ENCODE measurements around the gene TIGAR. TPM values are rescaled to one million over a fixed set of nuclear protein-coding genes. Genes with fewer than 3 reads are reported as not detected.
A peak's percentile ranks its signal among the peaks of the same experiment; 100 is the strongest.

TIGAR gene
- polyA plus RNA-seq, 3 donors from 2014 or later = 2.1 to 8.9 (median 4.3) TPM

DNA sequence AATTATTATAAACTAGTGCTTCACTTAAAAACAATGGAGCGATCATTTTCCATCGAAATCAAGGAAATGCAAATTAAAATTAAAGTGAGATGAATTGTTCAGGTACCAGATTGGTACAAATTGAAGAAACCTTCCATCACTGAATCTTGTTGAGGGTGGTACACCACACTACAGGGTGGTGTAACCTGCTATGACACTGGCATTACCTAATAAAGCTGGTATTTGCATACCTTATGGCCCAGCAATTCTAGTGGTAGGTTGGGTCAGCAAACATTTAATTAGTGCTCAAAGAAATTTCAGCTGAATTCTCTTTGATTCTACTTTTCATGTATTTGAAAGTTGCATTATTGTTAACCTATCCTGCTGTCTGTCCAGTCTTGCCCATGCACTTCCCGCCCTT, 9.2 kb downstream of the TIGAR start:
- no peak for DNase-seq
- H3K27ac Mint-ChIP-seq = no peak overlapping the region
- no peak overlapping the region for H3K4me3 Mint-ChIP-seq
- peaks cover 0 to 3% (median 2%) of the 10 kb centered on the region in 3 donors for H3K27me3 Mint-ChIP-seq (ENCODE audit: low read depth in 3 of 3)
- H3K9me3 Mint-ChIP-seq = no peaks in the 10 kb centered on the region
- peaks cover 2 to 41% of the 10 kb centered on the region in 2 donors for H3K4me1 Mint-ChIP-seq
- H3K36me3 Mint-ChIP-seq = peaks cover 7 to 16% (median 14%) of the 10 kb centered on the region in 3 donors

DNA sequence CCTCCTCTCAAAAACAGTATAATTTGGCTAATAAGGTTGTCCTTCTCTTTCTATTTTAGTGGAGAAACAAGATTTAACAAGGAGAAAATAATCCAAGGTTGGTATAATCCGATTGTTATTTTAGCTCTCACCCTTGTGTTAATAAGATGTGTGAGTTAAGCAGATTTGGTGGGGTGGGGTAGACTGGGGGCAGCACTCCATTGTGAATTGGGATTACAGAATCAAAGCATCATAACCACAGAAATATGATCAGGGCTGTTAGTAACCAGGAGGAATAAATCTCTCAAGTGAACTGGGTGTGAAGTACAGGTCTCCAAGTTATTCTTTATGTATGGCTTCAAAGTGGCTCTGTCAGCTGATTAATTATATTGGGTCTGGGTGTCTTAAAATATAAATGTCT, 10.2 kb downstream of the TIGAR start:
- peaks cover 2 to 36% of the 10 kb centered on the region in 2 donors for H3K4me1 Mint-ChIP-seq
- no peaks in the 10 kb centered on the region for H3K9me3 Mint-ChIP-seq
- H3K4me3 Mint-ChIP-seq = no peak overlapping the region
- H3K27me3 Mint-ChIP-seq (ENCODE audit: low read depth in 3 of 3) = peaks cover 0 to 3% (median 2%) of the 10 kb centered on the region in 3 donors
- H3K27ac Mint-ChIP-seq = peak overlapping the region in 2 of 6 donors; percentile 3 to 9
- peaks cover 13 to 22% (median 19%) of the 10 kb centered on the region in 3 donors for H3K36me3 Mint-ChIP-seq
- DNase-seq = no peak

DNA sequence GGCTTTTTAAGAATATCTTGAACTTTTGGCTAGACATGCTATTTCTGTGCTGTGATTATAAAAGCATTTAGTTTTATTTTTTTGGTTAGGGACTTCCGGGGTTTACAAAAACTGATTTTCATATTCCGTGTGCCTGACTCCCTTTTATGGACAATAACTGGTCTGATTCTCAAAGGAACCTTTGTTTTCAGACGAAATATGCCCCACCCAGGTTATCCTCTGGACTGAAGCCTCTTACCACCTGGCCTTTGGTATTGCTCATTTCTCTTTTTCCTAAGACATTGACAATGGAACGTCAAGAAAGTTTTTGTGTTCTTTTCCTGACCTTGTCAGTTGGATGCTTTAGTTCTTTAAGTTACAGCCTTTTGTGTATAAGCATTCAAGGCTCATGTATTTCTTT, 10.8 kb downstream of the TIGAR start:
- Mint-ChIP-seq H3K27ac (peak overlapping the region in 1 of 6 donors; percentile 5), H3K4me1 (peaks cover 2 to 36% of the 10 kb centered on the region in 2 donors), H3K9me3 (no peaks in the 10 kb centered on the region), H3K4me3 (no peak overlapping the region), H3K27me3 (ENCODE audit: low read depth in 3 of 3) (peaks cover 0 to 3% (median 2%) of the 10 kb centered on the region in 3 donors), H3K36me3 (peaks cover 18 to 26% (median 23%) of the 10 kb centered on the region in 3 donors)
- DNase-seq = no peak

DNA sequence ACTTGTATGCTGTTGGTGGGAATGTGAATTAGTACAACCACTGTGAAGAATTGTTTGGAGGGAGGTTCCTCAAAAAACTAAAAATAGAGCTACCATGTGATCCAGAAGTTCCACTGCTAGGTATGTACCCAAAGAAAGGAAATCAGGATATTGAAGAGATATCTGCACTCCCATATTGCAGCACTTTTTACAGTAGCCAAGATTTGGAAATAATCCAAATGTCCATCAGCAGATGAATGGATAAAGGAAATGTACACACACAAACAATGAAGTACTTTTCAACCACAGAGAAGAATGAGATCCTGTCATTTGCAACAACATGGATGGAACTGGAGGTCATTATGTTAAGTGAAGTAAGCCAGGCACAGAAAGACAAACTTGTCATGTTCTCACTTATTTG, 25.9 kb downstream of the TIGAR start:
- no peak for DNase-seq
- Mint-ChIP-seq H3K9me3 (no peaks in the 10 kb centered on the region), H3K27ac (no peak overlapping the region), H3K4me1 (no peaks in the 10 kb centered on the region), H3K36me3 (peaks cover 10 to 33% (median 20%) of the 10 kb centered on the region in 3 donors), H3K27me3 (ENCODE audit: low read depth in 3 of 3) (no peaks in the 10 kb centered on the region), H3K4me3 (no peak overlapping the region)

DNA sequence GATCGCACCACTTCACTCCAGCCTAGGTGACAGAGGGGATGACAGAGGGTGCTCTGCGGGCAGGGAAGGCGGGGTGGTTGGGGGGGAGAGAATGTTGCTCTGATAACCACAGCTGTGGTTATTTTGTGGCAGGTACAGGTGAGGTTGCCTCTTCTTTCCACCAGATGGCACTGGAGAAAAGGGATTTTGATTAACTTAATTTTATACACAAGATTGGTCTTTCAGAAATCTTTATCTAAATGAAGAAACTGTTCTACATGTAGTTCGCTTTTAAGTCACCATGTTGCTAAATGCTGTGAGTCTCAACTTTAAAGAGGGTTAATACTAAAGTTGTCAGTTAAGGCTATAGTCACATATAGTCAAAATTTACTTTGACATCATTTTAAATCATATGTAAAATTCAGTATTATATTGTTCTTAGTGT, 32.8 kb downstream of the TIGAR start:
- H3K4me3 Mint-ChIP-seq = no peak overlapping the region
- H3K27ac Mint-ChIP-seq = peak overlapping the region in 4 of 6 donors; percentile 34 to 63 (median 49)
- peaks cover 11 to 28% (median 20%) of the 10 kb centered on the region in 3 donors for H3K36me3 Mint-ChIP-seq
- DNase-seq = peak in 2 of 3 donors; percentile 3 to 4
- H3K27me3 Mint-ChIP-seq (ENCODE audit: low read depth in 3 of 3) = no peaks in the 10 kb centered on the region
- H3K4me1 Mint-ChIP-seq = no peaks in the 10 kb centered on the region
- H3K9me3 Mint-ChIP-seq = no peaks in the 10 kb centered on the region

DNA sequence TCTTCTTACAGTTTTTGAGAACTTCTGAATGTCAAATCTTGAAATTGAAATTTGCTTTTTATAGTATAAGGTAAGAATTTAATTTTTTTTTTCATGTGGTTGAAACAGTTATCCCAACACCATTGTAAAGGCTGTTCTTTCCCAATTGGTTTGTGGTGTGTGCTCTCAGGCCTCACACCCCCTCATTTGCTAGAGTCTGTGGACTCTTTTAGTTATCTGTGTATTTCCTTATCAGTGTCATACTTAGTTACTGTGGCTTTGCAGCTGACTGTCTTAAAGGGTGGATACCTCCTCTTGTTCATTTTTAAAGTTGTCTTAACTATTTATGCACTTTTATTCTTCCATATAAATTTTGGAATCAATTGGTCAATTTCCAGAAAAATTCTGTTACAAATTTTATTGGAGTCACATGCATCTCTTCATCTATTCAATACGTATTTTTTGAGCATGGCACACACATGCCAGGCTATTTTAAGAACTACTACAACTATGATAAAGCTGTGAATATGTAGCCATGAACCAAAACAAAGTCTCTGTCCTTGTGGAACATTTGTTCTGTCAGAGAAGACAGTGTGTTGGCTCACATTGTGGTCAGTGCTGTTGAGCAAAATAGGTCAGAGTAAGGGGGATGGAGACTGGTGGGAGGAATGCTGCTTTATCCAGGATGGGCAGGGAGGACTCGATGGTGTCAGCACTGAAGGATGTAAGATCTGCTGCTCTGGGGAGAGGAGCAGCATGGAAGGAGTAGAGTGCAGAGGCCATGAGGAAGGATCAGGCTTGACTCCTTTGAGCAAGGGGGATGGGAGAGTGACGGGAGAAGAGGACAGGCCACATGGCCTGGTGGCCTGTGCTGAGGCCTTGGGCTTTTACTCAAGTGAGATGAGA, 34.4 kb downstream of the TIGAR start:
- H3K27ac Mint-ChIP-seq = peak overlapping the region in 1 of 6 donors; percentile 25
- no peaks in the 10 kb centered on the region for H3K27me3 Mint-ChIP-seq (ENCODE audit: low read depth in 3 of 3)
- H3K4me3 Mint-ChIP-seq = no peak overlapping the region
- H3K36me3 Mint-ChIP-seq = peaks cover 11 to 20% (median 20%) of the 10 kb centered on the region in 3 donors
- H3K9me3 Mint-ChIP-seq = no peaks in the 10 kb centered on the region
- no peak for DNase-seq
- H3K4me1 Mint-ChIP-seq = no peaks in the 10 kb centered on the region

DNA sequence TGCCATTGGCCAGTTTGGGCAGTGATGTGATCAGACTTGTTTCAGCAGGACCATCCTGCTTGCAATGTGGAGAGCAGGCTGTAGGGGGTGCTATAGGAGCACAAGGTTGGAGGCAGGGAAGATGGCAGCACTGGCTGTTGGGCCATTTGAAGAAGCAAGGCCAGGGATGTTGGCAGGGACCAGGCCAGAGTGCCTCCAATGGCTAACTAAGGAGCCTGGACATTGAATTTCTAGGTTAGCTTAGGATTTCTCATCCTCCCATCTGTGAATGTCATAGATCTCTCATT, 35.0 kb downstream of the TIGAR start:
- DNase-seq = peak; percentile 5 to 12 (median 8)
- Mint-ChIP-seq H3K4me3 (no peak overlapping the region), H3K27ac (no peak overlapping the region), H3K27me3 (ENCODE audit: low read depth in 3 of 3) (no peaks in the 10 kb centered on the region), H3K36me3 (peaks cover 11 to 16% (median 16%) of the 10 kb centered on the region in 3 donors), H3K9me3 (peaks cover 0 to 2% (median 0%) of the 10 kb centered on the region in 6 donors), H3K4me1 (no peaks in the 10 kb centered on the region)

DNA sequence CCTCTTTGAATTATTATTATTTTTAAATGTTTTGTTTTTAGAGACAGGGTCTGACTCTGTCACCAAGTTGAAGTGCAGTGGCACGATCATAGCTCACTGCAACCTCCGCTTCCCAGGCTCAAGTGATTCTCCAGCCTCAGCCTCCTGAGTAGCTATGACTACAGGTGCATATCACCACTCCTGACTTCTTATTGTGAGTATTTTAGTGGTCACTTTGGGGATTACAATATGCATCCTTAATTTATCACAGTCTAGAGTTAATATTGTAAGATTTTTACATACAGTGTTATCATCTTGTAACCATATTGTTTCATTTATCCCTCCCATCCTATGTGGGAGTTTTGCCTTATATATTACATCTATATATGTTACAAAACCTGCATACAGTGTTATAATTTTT, 45.1 kb downstream of the TIGAR start:
- Mint-ChIP-seq H3K4me3 (no peak overlapping the region), H3K9me3 (no peaks in the 10 kb centered on the region), H3K27me3 (ENCODE audit: low read depth in 3 of 3) (peaks cover 0 to 7% (median 2%) of the 10 kb centered on the region in 3 donors), H3K4me1 (no peaks in the 10 kb centered on the region), H3K36me3 (no peaks in the 10 kb centered on the region), H3K27ac (no peak overlapping the region)
- DNase-seq = no peak

DNA sequence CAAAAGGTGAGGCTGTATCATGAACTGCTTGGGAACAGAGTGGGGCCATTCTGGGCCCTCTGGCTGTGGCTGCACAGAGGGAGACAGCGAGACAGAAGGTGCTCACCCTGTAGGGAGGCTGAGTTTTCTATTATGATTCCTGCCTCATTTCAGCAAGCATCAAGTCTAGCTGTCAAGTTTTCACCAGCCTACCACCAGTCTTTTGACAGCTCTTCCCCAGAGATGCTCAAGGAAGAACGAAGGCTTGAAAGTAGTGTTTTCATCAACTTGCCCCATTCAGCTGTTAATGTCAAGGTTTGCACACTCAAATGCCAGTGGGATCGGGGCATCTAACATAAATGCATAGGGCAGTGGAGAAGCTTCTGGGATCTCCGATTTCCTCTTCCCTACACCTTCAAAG, 48.5 kb downstream of the TIGAR start:
- no peak for DNase-seq
- H3K36me3 Mint-ChIP-seq = no peaks in the 10 kb centered on the region
- no peaks in the 10 kb centered on the region for H3K4me1 Mint-ChIP-seq
- H3K27ac Mint-ChIP-seq = no peak overlapping the region
- no peak overlapping the region for H3K4me3 Mint-ChIP-seq
- H3K27me3 Mint-ChIP-seq (ENCODE audit: low read depth in 3 of 3) = peaks cover 2 to 5% (median 4%) of the 10 kb centered on the region in 3 donors
- no peaks in the 10 kb centered on the region for H3K9me3 Mint-ChIP-seq

DNA sequence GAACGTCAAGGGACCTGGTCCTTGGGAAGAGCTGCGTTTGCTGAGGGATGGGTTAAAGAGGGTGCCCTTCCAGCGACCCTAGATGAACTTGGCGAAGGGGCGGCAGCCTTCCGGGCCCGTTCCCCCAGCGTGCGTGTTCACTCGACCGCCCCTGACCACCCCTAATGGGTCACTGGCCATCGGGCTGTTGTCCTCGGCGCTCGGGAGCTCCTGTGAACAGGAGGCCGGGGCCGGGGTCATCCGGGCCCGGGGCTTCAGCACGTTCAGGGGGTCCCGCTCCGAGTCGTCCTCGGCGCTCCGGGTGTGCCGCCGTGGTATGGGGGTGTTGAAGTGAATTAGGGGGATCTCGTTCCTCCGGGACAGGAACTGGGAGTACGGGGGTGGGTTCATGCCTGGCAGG, 49.3 kb downstream of the TIGAR start:
- Mint-ChIP-seq H3K4me3 (no peak overlapping the region), H3K9me3 (no peaks in the 10 kb centered on the region), H3K4me1 (no peaks in the 10 kb centered on the region), H3K36me3 (no peaks in the 10 kb centered on the region), H3K27me3 (ENCODE audit: low read depth in 3 of 3) (peaks cover 0 to 4% (median 2%) of the 10 kb centered on the region in 3 donors), H3K27ac (no peak overlapping the region)
- no peak for DNase-seq

DNA sequence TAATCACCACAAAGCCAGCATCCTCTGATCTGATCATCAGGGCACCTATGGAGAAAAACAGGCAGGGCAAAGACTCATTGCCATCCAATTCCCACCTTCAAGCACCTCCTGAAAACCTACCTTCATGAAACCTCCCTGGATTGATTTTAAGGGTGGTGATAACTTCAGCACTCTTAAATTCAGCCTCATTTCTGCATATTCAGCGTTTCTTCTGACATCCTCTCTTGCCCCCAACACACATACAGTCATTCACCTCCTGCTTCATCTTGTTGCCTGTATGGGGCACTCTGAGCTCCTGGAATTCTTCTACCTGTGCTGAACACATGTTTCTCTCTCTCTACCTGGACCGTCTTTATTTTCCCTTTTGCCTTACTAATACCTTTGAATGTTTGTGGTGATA, 51.6 kb downstream of the TIGAR start:
- Mint-ChIP-seq H3K36me3 (no peaks in the 10 kb centered on the region), H3K27ac (no peak overlapping the region), H3K9me3 (no peaks in the 10 kb centered on the region), H3K4me1 (no peaks in the 10 kb centered on the region), H3K4me3 (no peak overlapping the region), H3K27me3 (ENCODE audit: low read depth in 3 of 3) (peaks cover 0 to 5% (median 2%) of the 10 kb centered on the region in 3 donors)
- DNase-seq = no peak

DNA sequence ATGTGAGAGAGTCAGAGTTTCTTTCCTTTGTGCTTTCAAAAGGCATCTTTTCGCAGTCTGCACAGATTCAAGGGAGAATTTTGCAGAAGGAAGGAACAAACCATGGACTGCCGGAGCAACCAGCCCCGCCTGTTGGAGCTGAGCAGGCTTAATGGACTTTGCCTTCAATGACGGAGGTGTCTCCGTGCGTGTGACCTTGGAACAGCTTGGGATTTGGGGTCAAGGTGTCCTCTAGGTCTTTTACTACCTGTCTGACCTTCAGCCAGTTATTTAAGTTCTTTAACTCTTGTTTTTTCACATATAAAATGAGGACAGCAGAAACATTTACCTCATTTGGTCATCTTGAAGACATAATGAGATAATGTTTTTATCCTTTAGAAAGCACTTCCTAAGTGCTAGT, 54.4 kb downstream of the TIGAR start:
- peaks cover 0 to 12% (median 2%) of the 10 kb centered on the region in 3 donors for H3K27me3 Mint-ChIP-seq (ENCODE audit: low read depth in 3 of 3)
- DNase-seq = no peak
- no peaks in the 10 kb centered on the region for H3K36me3 Mint-ChIP-seq
- H3K4me3 Mint-ChIP-seq = no peak overlapping the region
- no peaks in the 10 kb centered on the region for H3K4me1 Mint-ChIP-seq
- no peak overlapping the region for H3K27ac Mint-ChIP-seq
- H3K9me3 Mint-ChIP-seq = no peaks in the 10 kb centered on the region

DNA sequence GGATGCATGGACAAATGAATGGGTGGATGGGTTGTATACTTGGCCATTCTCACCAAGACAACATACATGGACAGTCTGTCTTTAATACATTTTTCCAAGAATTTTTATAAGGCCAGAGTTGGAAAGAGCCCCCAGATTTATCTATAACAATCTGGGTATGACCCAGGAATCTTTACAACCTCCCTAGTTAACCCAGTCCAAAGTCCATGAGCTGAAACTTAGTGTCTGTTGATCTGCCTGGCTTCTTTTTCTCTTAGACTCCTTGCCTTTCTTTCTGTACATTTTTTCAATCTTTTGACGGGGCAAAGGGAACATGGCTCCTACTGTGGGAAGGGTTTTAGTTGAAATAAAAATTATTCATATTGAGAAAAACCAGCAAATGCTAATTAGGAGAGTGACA, 57.8 kb downstream of the TIGAR start:
- no peaks in the 10 kb centered on the region for H3K9me3 Mint-ChIP-seq
- no peak overlapping the region for H3K4me3 Mint-ChIP-seq
- H3K4me1 Mint-ChIP-seq = no peaks in the 10 kb centered on the region
- peaks cover 7 to 10% (median 8%) of the 10 kb centered on the region in 3 donors for H3K27me3 Mint-ChIP-seq (ENCODE audit: low read depth in 3 of 3)
- DNase-seq = no peak
- H3K27ac Mint-ChIP-seq = peak overlapping the region in 1 of 6 donors; percentile 58
- no peaks in the 10 kb centered on the region for H3K36me3 Mint-ChIP-seq

DNA sequence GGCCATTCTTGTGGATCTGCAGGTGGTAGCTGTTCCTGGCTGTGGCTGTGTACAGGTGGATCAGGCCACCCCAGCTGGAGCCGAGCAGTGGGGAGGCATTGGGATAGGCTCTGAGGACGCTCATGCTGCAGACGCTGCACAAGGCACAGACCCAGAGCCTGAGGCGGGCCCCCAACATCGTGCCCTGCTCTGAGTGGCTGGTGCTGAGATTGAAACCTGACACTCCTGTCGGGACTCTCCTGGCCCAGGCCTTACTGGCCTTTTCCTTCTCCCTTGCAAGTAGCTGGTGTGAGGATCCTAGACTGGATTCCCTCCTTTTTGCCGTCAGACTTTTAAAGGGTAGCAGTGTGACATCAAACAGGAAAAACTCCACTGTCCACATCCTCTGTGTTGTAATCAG, 58.4 kb downstream of the TIGAR start, which contains the start of gene FGF23:
TSS of gene FGF23 (minus strand) at position 308 of the 400 bp plus-strand sequence. CDS start at position 178, 130 bp downstream.
- H3K4me3 Mint-ChIP-seq = no peak within 1 kb of the TSS

More for the DNA sequence above, 58.4 kb downstream of the TIGAR start, which contains the start of gene FGF23:
- H3K36me3 Mint-ChIP-seq = no peaks in the 10 kb centered on the region
- DNase-seq = no peak
- H3K27me3 Mint-ChIP-seq (ENCODE audit: low read depth in 3 of 3) = peaks cover 7 to 10% (median 7%) of the 10 kb centered on the region in 3 donors
- H3K9me3 Mint-ChIP-seq = no peaks in the 10 kb centered on the region
- H3K4me1 Mint-ChIP-seq = no peaks in the 10 kb centered on the region
- H3K27ac Mint-ChIP-seq = peak within 1 kb of the TSS in 1 of 6 donors; percentile 58

All from immature natural killer cell (primary cell).